Gastroesophageal sphincter (tissue), 3 donors: ENCODE results near the gene GEMIN7.

Source experiments
- EP300 ChIP-seq: sonication (generic); formaldehyde crosslinking; IDR thresholded peaks from one replicate; pipeline ENCODE4 v1.6.1; 2017; ENCODE audit warnings: antibody characterized with exemption, mild to moderate bottlenecking
- POLR2A ChIP-seq, 2 donors: fragments of 450-650 bp; IDR thresholded peaks; one replicate each; pipeline ENCODE4 v1.6.1; 2017; ENCODE audit warnings: antibody characterized with exemption in 2 of 2, mild to moderate bottlenecking in 2 of 2, moderate library complexity in 1 of 2
- POLR2AphosphoS5 ChIP-seq: sonication (generic); formaldehyde crosslinking; IDR thresholded peaks from one replicate; pipeline ENCODE4 v1.6.1; 2017; ENCODE audit warnings: antibody characterized with exemption
- TF ChIP-seq, protein P1 (sequence below), 4 experiments: fragments of 200-600 bp in 2 of 4; fragments of 450-650 bp in 2 of 4; sonication (generic) in 1 of 4; IDR thresholded peaks; one replicate each; pipeline ENCODE4 v1.5.1; 2017 to 2019; ENCODE audit warnings: antibody characterized with exemption in 4 of 4, mild to moderate bottlenecking in 2 of 4, moderate library complexity in 2 of 4

DNA sequence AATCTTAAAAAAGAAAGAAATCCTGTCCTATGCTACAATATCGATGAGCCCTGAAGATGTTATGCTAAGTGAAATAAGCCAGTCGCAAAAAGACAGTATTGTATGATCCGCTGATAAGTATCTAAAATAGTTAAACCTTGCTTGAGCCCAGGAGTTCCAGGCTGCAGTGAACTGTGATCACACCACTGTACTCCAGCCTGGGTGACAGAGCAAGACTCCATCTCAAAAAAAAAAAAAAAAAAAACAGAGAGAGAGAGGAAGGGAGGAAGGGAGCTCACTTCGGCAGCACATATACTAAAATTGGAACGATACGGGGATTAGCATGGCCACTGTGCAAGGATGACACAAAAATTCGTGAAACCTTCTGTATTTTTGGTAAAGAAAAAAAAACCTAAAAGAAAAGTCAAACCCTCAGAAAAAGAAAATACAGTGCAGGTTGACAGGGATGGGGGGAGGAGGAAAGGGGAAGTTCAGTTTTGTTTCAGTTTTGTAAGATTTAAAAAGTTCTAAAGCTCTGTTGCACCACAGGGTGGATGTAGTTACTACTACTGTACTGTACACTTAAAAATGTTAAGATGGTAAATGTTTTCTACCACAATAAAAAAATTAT is 31.8 kb upstream of the GEMIN7 start:
- no peak for TF ChIP-seq EP300
- TF ChIP-seq, protein P1, sequence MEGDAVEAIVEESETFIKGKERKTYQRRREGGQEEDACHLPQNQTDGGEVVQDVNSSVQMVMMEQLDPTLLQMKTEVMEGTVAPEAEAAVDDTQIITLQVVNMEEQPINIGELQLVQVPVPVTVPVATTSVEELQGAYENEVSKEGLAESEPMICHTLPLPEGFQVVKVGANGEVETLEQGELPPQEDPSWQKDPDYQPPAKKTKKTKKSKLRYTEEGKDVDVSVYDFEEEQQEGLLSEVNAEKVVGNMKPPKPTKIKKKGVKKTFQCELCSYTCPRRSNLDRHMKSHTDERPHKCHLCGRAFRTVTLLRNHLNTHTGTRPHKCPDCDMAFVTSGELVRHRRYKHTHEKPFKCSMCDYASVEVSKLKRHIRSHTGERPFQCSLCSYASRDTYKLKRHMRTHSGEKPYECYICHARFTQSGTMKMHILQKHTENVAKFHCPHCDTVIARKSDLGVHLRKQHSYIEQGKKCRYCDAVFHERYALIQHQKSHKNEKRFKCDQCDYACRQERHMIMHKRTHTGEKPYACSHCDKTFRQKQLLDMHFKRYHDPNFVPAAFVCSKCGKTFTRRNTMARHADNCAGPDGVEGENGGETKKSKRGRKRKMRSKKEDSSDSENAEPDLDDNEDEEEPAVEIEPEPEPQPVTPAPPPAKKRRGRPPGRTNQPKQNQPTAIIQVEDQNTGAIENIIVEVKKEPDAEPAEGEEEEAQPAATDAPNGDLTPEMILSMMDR (IDR thresholded peaks at IDR 0.05): no peak
- no peak for TF ChIP-seq POLR2A (IDR thresholded peaks at IDR 0.05)
- TF ChIP-seq POLR2AphosphoS5: no peak
